GM04504 (cell line): ENCODE measurements around the gene SIGLEC14.

ENCODE experiments used
- DNase-seq: peaks from one replicate; pipeline ENCODE4 v3.0.0-alpha.2; 2012; ENCODE audit warnings: low read depth

Gene SIGLEC14

DNA sequence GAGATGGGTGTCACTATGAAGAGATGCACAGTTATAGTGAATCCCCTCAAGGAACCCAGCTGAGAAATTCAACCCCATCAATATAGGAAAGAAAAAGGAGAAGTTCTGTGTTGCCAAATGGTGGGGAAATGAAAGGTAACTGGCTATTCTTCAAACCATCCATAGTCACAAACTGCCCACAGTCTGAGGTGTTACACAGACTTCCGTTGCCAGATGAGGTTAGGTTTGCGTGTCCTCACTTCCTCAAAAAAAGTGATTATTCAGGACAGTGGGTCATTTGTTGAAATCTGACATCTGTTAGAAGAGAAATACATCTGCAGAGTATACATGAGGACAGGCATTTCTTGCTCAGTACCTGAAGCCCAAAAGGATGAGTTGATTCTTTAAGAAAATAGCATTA, 25.4 kb downstream of the SIGLEC14 start:
- DNase-seq = no peak

GRCh38 chr19:51615991-51616390, 30.6 kb downstream of the SIGLEC14 start:
- no peak for DNase-seq

DNA sequence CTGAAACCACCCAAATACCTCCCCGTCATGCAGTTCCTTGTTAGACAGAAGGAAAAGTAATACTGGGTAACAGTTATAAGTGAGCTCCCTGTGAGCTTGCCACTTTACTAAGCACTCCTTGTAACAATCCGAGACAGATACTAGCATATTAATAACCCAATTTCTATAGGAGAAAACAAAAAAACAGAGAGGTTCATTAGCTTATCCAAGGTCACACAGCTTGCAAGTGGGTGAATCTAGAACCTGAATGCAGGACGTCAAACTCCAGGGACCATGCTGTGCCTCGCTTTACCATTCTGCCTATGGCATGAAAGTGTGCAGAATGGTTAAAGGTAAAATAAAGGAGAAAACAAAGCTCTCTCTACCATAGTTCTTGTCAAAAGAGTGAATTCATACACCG, 31.8 kb downstream of the SIGLEC14 start:
- DNase-seq = no peak

DNA sequence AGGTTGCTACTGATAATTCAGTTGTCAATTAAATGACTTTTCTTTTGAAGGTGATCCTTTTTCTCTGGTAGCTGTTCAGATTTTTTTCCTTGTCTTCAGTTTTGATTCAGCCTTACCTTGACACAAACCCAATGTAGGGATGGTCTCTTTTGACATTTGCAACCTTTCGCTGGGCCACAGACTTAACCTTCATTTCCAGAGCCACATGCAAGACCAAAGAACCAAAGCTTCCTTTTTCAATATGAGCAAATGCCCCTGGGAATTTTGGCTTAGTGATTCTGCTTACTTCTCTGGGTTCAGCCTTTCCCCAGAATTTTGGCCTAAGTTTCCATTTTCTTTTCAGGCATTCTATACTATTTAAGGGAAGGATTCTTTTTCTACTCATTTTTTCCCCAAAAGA, 36.0 kb downstream of the SIGLEC14 start:
- DNase-seq = no peak

- peak; percentile 39 for DNase-seq
These were observed 38.6 kb downstream of the SIGLEC14 start for GRCh38 chr19:51607920-51608562.

DNA sequence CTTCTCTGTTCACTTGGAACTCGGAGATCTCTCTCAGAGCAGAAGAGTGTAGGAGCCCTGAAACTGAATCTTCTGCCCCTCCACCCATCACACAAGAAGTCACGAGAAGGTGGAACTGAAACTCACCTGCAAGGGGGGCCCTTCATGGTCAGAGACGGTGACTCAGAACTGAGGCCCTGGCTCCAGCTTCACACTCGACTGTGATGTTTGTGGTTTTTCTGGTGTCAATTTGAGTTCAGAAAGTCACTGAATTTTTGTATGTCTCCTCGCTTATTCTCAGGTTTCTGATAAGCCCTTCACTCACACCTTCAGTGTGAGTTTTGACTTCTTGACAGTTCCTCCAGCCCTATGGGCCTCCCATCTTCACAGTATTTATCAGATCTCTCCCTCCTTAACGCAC, 39.5 kb downstream of the SIGLEC14 start:
- no peak for DNase-seq

DNA sequence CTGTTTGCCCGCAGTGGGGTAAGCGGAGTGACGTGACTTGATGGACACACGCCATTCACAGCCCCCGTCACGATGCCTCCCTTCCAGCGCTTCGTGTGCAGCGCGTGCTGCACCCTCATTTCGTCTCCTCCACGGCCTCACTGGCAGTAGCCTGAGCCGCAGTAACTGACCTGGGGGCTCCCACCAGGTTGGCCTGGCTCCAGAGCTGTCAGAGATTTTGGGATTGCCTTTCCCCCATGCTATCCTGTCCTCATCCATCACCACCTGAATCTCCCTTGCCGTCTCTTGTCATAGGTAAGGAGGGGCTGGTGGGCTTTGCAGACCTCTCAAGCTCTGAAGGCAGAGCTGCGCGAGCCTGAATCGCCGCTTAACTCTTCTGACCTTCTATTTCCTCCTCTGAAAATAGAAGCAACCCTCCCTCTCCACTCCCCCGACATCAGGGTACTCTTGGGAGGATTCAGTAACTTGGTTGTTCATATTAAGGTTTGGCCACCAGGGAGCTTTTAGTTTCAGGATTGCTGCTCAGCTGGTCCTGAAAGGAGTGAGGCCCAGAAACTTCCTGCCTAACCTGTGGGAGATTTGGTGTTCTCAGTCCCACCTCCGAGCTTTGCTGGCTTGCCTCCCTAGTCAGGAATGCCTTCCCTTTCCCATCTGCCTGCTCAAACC, 44.3 kb downstream of the SIGLEC14 start:
- DNase-seq = no peak

DNA sequence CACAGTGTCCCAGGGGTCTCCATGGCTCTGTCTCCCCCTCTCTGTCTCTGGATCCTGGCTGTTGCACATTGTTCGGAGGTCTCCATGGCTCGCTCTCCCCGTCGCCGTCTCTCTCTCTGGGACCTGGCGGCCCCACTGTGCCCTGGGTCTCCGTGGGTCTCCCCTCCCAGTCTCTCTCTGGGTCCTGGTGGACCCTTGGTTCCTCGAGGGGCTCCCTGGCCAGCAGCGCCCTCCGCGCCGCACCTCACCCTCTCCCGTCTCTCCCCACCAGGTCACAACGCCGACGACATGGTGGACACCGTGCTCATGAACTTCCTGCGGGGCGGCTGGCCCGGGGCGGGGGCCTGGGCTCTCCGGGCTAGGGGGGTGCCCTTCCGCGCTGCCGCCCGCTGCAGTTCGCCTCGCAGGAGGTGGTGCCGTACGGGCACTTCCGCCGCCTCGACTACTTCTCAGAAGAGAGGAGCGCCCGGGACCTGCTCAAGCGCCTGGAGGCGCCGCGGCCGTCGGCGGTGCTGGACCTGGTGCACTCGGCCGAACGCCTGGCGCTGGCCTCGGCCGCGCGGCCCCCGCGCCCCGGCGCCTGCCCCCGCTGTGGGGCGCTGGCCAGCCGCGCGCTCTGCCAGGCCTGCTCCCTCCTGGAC, 45.6 kb downstream of the SIGLEC14 start:
- DNase-seq = no peak

- no peak for DNase-seq
These were observed 47.5 kb downstream of the SIGLEC14 start for GRCh38 chr19:51599084-51599483.

GRCh38 chr19:51598159-51598915, 48.3 kb downstream of the SIGLEC14 start:
- no peak for DNase-seq

DNA sequence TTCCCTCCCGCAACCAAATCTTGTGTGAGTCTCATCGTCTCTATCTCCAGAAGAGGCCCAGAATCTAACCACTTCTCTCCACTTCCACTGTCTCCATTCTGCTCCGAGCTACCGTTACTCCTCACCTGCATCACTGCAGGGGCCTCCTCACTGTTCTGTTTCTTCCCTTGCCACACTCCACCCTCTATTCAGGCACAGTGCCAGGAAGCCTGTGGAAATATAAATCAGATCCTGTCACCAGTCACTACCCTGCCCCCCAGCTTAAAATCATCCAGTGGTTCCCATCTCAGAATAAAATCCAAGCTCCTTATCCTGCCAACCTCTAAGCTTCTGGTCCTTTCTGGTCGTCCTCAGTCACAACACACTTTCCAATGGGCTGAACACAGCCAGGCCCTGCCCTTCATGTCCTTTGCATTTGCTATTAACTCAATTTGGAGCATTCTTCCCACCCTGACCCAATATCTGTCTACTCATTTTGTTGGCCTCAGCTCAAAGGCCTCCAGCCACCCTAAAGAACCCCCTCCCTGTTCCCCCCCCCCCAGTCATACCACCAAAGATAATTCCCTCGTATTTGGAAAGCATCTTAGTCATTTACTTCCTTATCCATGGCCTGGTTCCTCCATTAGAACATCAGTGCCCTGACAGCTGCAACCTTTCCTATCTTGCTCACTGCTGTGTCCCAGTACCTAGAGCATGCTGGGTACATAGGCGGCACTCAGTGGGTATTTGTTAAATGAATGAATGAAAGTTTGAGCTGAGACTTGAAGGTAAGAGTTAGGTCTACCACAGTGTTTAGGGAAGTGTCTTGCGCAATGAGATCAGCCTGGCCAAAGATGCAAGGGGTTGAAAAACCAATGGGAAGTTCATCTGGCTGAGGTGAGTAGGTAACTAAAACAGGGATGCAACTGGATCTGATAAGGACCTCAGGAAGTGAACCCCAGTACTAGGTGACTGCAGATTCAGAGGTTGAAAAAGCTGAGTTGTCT, 51.1 kb downstream of the SIGLEC14 start:
- no peak for DNase-seq

DNA sequence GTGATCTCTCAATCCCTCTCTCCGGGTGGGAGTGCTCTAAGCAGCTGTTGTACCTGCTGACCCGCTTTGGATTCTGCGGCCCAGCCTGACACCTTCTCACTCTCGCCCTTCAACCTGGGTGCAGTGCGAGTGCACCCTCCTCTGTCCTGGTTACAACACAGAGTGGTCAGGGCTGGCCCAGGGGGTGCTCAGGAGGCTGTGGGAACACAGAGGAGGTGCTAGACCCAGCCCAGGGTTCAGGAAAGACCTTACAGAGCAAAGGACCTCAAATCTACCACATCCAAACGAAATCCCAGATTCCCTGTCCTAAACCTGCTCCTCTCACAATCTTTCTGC, 51.9 kb downstream of the SIGLEC14 start:
- DNase-seq = no peak

GRCh38 chr19:51593969-51594773, 52.5 kb downstream of the SIGLEC14 start:
- DNase-seq = peak; percentile 92

DNA sequence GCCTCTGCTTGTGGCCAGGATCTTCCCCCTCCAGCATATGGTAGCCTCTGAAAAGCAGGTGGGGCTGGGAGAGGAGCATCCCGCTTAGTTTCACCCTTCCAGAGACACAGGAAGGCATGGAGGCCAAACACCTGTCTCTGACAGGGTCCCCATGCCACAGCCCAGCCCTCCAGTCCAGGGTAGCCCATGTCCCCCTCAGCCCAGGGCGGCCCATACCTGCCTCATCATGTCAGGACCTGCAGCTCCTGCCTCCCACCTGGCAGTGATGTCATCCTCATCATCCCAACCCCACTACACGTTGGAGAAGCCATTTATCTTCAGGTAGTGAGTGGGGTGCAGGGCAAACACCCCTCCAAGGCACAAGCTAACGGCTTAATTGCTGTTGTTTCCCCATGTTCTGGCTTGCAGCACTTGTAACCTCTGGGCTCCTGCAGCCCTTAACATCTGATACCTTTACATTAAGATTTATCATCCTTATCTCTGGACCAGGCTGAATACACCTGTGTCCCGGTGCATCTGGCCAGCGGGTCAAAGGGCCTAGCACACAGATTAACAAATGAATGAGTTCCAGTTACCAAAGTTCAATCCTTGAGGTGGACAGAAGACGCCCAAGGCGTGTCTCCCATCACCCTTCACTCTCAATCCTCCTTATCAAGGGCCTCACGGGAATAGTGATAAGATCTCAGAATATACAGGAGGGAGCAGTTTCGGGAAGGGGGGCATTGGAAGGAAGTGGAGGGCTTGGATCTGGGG, 53.3 kb downstream of the SIGLEC14 start:
- no peak for DNase-seq
